GF-D8 (cell line): ENCODE results near the gene BACE2.
"Not testable (repeated sequence)": the region's sequence is repeated elsewhere in the genome, so short reads cannot be mapped to it uniquely, and the experiment has no call there.

ENCODE experiments used
- DNase-seq: peaks from one replicate; lab custom pipeline; 2025; lab: John Stamatoyannopoulos, UW

The BACE2 gene

DNA sequence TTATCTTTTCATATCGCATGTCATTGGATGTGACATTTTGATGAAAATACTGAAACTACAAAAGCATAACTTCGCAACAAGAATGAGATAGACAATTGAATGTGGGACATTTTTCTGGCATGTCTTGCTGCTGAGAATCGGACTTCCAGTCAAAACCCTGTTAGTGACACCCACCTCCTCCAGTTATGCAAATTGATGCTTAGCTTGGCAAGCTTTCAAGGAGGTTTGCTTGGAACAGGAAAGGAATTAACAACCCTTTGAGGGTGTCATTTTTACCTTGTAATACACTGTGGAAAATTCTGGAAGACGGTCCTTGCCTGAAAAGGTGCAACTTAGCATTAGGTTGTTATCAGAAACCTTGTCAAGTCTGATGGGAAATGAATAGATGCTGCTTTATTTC is 109.9 kb downstream of the BACE2 start:
- no peak for DNase-seq

DNA sequence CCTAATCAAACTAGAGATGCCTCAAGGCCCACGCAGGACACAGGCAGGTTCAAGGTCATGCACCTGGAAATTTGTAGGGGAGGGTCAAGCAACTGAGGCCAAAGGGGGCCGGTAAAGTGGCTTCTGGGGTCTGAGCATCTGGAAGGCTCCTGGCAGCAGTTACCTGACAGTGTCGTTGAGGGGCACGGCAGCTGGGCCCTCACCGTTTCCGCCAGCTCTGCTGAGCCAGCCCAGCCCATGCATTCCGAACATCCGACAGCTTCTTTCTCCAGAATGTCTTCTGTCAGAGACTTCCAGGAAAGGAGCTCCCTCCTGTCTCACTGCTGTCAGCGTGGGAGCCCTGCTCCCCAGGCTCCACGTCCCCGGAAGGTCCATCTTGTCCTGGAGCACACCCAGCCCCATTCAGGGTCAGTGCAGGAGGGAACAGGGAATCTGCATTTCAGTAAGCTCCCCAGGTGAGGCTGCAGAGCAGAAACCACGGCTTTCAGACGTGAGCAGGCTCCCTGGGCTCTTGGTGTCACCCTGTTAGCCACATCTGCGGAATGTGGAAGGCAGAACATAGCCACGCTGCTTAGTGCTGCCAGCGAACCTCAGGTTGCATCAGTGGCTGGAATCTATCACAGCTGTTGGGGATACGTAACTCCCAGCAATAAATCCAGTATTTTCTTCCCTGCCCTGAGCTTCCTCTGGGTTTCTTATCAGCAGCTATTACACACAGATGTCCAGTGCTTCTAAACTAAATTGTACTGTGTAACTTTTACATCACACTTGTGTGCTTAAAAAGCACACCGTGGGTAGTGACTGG is 112.4 kb downstream of the BACE2 start:
- no peak for DNase-seq

DNA sequence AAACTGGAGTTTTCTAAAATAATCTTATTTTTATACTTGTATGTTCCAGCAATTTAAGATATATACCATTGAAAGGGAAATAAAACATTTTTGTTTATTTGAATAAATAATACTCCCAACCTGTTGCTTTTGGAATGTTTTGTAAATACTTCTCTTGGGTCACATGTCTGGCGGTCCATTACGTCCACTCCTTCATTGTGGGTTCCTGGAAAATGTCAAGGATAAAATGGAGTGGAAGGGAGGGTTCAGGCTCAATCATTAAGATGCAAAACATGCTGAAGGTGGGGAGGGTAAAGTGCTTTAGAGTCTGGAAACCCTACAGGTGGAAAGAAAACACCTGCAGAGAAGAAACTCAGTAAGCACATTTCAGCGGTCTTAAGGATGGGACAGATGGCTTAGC is 114.5 kb downstream of the BACE2 start:
- no peak for DNase-seq

DNA sequence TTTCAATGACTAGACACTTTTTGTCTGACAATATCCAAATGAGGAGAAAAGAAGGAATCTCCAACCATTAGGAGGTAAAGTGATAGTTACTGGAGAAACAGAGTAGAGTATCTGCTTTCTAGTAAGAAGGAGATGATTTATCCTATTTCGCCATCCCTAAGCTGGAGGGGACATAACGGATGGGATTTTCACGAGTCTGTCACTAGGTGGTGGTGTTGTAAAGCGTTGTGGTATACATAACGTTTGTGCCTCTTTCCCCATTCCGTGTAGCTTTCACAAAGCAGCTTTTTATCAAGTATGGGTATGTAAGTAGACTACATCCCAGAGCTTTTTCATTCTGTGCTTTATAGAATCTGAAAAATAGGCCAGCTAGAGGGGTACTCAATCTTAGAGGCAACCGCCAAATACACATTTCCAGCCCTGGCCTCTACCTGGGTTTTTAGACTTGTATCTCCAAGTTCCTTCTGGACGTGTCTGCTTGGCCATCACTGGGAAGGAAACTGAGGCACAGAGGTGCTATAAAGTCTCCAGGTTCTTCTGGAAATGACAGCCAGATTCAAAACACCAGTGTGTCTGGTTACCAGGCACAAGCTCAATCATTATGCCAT is 115.4 kb downstream of the BACE2 start:
- peak; percentile 47 for DNase-seq

DNA sequence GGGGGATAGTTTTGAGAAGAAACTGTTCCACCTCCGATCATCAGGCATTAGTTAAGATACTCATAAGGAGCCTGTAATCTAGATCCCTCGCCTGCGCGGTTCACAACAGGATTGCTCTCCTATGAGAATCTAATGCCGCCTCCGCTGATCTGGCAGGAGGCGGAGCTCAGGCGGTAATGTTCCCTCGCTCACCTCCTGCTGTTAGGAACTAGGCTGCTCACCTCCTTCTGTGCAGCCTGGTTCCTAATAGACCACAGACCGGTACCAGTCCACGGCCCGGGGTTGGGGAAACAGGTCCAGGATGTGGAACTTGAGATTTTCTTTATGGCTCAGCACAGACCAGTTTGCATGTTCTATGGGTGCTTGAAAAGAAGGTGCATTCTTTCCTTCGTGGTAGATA is 121.5 kb downstream of the BACE2 start:
- DNase-seq = no peak

DNA sequence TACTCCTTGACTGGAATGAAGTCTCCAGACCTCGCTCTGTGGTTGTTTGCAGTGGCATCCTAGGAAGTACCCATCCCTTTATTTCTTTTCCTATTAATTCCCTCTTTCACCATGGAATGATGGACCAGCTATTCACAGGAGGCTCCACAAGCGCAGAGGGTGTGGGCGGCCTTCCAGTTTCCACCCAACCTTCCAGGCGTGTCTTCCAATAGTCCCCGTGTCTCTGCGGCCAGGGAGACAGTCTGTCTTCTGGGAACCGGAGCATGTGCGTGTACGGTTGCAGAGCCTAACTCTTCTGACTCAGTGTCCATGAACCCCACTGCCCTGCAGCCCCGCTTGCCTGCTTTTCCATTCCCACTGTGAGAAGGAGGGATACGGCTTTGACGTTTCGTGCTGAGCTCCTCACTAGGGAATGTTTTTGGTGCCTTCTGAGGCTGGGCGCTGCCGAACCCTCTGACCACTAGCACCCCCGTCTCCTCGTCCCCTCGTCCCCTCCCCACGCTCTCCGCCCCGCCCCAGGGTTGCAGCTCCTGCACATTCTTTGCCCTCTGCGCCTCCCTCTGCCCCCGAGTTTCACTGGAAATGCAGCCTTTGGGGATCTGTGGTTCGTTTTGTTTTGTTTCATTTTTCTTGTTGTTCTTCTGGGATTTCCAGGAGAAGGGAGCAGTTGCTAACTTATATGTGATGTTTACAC is 122.3 kb downstream of the BACE2 start:
- DNase-seq = no peak

DNA sequence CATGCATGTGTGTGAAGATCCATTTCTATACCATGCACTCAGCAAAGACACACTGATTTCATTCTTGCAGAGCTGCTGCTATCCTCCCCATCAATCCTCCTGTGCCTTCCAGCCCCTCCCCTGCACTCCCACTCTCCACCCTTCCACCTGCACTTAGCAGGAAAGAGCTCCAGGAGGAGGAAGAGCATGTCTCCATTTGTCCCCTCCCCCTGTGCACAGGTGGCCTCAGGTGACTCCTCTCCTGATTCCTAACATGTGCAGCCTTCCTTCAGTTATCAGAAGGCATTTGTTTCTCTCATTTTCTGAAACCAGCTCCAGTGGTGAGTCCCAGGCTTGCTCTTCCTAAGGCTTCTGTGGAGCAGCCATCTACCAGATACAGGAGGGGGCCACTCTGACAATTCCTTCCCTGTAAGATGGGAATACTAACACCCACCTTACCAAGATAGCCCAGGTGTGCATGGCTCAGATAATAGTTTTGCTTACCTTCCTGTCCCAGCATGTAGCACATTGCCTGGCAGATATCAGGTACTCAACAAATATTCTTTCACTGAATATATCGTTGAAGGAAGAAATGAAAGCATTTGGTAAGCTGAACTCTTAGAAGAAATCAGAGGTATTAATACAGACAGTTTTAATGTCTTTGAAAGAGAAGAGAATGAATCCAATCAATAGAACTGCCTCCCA is 126.7 kb downstream of the BACE2 start:
- DNase-seq = no peak

DNA sequence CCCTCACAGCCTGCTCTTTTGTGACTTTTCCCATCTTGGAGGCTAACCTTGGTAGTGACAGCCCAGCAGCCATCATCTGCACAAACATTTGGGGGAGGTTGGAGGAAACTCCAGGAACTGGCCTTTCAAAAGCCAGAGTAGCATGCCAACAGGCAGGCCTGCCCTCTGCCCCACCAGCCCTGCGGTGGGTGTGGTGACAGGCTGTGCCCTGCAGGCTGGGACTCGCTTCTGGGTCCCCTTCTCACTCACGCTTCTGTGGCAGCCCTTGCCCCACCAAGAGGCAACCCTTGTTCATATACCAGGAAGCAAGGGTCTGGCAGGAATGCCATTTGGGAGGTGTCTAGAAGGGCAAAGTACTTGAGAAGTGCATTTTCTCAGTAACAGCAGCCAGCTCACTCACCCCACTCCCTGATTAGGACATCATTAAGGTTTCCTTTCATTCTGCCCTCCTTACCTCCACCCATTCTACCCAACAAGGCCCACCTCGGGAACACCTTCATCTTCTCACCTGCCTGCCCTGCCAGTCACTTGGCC is 127.8 kb downstream of the BACE2 start:
- DNase-seq = no peak

DNA sequence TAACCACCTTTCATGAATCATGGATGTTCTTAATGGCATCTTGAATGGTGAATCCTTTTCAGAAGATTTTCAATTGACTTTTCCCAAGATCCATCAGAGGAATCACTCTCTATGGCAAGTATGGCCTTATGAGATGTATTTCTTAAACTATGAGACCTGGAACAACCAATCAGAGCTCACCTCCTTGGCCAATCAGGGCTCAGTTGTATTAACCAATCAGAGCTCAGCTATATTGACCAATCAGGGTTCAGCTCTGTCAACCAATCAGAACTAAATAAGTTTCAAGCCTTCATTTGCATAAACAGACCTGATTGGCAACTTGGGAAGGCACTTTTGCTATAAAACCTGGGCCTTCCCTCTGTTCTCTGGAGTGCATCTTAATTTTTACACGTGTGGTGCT is 135.0 kb downstream of the BACE2 start:
- no peak for DNase-seq

DNA sequence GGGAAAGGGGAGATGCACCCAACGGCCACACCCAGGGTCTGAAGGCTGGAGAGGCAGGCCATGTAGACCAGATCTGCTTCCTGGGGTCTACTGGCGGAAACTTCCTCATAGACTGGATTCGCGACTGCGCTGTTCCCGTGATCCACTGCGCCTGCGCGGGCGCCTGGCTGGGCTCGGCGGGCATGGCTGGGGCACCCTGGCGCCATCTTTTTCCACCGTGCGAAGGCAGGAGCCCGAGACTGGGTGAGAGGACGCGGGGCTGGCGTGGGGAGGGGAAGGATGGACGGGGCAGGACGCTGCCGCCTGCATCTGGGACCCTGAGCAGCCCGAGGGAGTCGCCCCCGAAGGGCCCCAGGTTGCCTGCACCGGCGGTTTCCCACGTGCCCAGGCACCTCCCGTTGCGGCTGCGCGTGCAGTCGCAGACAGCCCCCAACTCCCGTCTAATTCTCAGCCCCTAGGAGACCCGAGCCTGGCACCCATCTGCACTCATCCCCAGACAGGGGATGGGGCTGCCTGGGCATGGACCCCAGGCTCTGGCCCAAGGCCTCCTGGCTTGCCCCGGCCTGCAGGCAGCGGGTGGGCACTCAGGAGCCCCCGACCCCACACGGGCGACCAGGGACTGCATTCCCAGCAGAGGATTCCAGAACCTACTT is 136.2 kb downstream of the BACE2 start:
- no peak for DNase-seq

DNA sequence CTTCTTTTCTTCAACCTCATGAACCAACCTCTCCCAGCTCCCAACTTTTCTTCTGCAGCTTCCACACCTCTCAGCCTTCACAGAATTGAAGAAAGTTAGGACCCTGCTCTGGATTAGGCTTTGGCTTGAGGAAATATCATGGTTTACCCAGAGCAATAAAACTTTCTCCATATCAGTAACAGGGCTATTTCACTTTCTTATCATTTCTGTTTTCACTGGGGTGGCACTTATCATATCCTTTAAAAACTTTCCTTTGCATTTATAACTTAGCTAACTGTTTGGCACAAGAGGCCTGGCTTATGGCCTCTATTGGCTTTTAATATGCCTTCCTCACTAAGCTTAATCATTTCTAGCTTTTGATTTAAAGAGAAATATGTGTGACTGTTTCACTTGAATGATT is 139.3 kb downstream of the BACE2 start:
- DNase-seq = no peak

DNA sequence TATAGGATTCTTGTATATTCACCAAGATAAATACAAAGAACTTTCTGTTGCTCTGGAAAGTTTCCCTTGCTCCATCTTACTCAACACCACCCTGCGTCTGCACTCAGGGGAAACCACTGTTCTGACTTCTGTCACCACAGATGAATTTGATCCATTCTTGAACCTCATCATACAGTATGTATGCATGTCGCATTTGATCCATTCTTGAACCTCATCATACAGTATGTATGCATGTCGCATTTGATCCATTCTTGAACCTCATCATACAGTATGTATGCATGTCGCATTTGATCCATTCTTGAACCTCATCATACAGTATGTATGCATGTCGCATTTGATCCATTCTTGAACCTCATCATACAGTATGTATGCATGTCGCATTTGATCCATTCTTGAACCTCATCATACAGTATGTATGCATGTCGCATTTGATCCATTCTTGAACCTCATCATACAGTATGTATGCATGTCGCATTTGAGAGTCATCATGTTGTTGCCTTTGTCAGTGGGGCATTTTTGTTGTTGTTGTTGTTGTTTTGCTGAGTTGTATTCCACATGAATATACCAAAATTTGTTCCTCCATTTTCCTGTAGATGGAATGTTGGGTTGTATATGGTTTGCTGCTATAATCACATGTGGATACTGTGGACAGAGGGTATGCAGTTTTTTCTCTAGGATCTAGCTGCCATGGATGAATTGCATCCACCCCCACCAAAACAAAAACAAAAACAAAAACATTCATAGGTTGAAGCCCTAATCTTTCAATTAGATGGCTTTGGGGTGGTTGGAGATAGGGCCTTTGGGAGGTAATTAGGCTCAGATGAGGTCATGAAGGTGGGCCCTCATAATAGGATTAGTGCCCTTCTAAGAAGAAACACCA is 145.6 kb downstream of the BACE2 start:
- DNase-seq = not testable (repeated sequence)

DNA sequence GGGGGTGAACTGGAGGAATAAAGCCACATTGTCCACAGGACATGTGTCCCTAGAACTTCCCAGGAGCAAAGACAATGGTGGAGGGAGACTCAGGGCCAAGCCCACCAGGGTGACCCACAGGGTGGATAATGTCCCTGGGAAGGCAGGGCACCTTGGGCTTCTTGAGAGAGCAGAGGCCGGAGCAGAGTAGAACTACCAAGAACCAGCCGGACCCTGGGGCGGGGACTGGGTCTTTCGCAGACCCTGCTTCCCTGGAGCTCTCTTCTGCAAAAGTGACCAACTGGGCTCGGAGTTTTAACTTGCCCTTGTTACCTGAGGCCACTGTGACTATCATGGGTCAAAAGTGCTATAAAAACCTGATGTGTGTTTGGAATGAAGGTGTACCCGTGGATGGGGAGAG is 147.8 kb downstream of the BACE2 start:
- DNase-seq = no peak

DNA sequence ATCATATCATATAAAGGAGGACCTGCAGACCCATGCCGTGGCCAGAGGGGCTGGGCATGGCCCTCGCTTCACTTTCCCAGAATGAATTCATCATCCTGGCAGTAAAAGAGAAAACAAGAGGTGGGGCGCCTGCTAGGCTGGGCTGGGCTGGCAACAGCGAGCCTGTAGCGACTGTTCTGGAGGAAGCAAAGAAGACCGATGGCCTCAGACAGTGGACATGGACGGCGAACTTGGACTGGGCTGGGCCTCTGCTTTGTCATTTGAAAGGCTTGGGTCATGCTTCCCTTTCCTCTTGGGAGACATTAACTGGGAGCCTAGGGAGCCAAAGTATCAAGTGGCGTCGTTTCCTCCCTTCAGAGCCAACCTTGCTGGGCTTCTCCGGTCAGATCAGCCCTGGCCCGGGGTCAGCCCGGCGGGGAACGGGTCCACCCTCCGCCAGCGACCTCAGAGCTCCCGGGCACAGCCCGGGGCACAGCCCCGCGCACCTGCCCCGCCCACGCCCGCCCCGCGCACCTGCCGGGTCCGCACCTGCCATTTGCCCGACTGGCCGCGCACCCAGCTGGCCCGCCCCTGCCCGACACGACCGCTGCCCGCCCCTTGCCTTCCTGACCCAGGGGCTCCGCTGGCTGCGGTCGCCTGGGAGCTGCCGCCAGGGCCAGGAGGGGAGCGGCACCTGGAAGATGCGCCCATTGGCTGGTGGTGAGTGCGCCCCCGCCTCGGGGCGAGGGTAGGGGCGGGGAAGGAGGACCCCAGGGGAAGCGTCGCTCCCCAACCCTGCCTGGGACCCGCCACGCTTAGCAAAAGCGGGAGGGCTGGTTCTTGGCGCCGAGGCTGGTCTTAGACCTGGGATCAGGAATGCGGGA is 148.5 kb downstream of the BACE2 start, which contains the start of gene FAM3B:
TSS of gene FAM3B (plus strand) at position 602 of the 863 bp plus-strand sequence. CDS start at position 681, 79 bp downstream.
- no peak for DNase-seq

DNA sequence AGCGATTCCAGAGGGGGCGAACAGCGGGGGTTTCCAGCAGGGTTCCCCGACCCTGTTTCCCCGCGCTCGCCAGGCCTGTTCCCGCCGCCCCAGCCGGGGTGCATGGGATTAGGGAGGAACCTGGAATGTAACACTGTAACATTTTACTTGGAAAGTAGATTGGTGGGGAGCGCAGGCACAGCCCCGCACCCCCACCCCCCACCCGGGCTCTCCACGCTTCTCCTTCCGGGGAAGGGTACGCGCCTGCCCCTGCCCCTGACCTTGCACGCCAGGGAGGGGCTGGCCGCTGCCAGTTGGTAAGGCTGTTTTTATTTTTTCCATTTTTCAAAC is 149.1 kb downstream of the BACE2 start:
- no peak for DNase-seq

DNA sequence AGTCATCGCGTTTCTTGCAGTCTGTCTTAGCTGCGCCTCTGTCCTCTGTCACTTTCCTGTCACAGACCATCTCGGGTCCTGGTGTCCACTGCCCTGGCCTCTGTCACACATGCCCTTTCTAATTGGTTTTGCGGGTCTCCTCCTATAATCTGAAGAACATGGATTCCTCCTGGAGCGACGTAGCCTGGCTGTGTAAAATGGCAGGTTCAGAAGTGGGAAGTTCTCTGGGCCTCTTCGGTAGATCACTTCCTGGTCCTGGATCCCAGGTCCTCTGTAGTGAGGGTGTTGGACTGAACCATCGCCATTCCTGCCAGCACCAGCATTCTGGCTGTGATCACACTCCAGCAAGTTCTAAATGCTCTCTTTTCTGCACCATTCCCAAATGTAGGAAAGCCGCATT is 149.5 kb downstream of the BACE2 start:
- no peak for DNase-seq

DNA sequence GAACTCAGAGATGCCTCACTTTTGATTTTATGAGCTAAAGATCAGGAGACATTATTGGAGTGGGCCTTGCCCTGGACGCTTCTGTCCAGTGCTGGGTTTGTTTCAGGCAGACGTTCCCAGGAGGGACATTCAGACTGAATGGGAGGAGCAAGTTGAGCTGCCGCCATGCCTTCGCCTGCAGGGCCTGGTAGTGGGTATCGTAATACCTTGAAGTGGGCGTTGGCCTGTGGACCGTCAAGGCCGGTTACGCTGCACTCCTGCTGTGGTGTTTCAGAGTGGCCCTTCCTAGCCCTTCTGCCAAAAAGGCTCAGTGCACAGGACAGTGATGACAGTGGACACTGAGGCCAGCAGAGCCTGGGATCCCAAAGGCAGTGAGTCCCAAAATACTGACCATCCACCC is 150.3 kb downstream of the BACE2 start:
- no peak for DNase-seq

DNA sequence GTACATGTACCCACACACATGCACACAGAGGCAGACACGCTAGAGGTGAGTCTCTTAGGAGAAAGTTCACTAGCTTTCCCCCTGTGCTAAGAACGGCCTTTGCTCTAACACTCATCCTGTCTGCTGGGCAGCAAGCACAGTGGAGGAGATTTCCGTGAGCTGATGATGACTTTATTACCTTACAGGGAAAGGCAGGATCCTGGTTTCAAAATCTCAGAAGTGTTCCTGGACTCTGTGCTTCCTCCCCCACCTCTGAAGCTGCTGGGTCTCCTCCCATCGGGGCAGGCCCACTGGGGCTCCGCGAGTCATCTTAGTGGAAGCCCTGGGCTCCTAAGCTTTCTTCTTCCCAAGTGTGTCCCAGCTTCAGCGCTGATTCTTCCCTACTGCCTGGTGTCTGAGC is 151.3 kb downstream of the BACE2 start:
- DNase-seq = no peak

DNA sequence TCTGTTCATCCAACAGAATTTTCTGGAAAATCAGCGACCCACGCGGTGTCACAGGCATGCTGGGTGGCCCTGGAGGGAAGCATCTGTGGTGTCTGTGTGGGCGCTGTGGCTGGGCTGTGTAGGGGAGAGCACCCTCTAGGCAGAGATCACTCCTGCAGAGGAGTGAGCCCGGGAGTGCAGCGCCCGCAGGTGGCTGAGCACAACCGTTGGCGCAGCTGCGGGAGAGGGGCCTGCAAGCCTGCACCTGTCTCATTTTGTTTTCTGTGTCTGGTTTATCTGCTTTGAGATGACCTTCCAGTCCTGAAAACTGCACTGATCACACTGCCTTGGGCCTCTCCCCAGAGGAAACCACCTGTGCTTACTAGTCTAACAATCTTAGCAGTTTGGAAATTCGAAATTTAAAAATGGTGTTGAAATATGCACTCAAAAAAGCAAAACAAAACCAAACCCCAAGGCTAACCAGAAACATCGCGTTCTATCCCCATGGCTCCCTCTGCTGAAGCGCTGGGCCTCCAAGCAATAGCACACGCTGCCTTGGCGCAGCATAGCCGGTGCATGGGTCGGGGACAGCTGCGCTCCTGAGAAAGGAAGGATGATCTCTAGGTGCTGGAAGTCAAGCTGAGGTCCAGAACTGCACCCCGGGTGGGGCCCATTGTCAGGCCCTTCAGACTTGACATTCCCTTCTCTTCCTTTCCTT is 153.4 kb downstream of the BACE2 start:
- no peak for DNase-seq
